GM23338 (cell line): Measurements from ENCODE around the gene NEK10.

ENCODE experiments used
- CREB1 ChIP-seq: fragments of 250-450 bp; sonication (Bioruptor Pico); IDR thresholded peaks from 2 replicates; pipeline ENCODE4 v1.5.0; 2020; ENCODE audit warnings: low read depth, mild to moderate bottlenecking, moderate library complexity
- EZH2 ChIP-seq: fragments of 200-600 bp; sonication (generic); IDR thresholded peaks from one replicate; pipeline ENCODE4 v1.8.0; 2017; ENCODE audit warnings: antibody characterized with exemption, mild to moderate bottlenecking, low read depth; ENCODE audit not compliant: unreplicated experiment
- TF ChIP-seq, protein P1 (sequence below), 2 experiments: fragments of 200-600 bp in 1 of 2; sonication (generic) in 1 of 2; conservative IDR thresholded peaks; 2 replicates each; pipeline versions ENCODE4 v1.5.1 to v1.6.1; 2016 to 2017; ENCODE audit warnings: antibody characterized with exemption in 2 of 2, low read depth in 2 of 2, mild to moderate bottlenecking in 2 of 2, moderate library complexity in 1 of 2

DNA sequence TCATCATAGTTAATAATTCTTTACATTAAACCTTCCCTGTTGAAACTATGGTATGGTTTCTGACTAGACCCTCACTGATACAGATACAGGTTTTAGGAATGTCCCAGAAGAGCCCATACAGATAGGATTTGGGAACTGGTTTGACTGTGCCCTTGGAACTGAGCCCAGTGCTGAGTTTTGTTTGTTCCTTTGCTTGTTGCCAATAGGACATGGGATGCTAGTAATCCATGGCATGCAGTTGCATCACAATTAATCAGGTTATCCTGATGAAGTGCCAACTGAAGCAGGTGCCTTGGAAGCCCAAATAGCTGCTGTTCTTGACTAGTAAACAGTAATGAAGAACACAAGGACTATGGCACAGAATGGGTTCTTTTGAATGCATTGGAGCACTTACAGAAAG lies 230.6 kb downstream of the NEK10 start:
- TF ChIP-seq, protein P1, sequence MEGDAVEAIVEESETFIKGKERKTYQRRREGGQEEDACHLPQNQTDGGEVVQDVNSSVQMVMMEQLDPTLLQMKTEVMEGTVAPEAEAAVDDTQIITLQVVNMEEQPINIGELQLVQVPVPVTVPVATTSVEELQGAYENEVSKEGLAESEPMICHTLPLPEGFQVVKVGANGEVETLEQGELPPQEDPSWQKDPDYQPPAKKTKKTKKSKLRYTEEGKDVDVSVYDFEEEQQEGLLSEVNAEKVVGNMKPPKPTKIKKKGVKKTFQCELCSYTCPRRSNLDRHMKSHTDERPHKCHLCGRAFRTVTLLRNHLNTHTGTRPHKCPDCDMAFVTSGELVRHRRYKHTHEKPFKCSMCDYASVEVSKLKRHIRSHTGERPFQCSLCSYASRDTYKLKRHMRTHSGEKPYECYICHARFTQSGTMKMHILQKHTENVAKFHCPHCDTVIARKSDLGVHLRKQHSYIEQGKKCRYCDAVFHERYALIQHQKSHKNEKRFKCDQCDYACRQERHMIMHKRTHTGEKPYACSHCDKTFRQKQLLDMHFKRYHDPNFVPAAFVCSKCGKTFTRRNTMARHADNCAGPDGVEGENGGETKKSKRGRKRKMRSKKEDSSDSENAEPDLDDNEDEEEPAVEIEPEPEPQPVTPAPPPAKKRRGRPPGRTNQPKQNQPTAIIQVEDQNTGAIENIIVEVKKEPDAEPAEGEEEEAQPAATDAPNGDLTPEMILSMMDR (conservative IDR thresholded peaks at IDR 0.05; ENCODE audit: low read depth in 2 of 2) = no peak
- TF ChIP-seq EZH2 (no peak), CREB1 (CRISPR knock-in tag) (no peak)
